CD1c-positive myeloid dendritic cell (primary cell): ENCODE data around the gene SAA1.
"Not testable (repeated sequence)": the region's sequence is repeated elsewhere in the genome, so short reads cannot be mapped to it uniquely, and the experiment has no call there.

ENCODE experiments used
- DNase-seq: peaks from one replicate; pipeline ENCODE4 v3.0.0-alpha.2; 2016; ENCODE audit errors: extremely low spot score

Gene SAA1

DNA sequence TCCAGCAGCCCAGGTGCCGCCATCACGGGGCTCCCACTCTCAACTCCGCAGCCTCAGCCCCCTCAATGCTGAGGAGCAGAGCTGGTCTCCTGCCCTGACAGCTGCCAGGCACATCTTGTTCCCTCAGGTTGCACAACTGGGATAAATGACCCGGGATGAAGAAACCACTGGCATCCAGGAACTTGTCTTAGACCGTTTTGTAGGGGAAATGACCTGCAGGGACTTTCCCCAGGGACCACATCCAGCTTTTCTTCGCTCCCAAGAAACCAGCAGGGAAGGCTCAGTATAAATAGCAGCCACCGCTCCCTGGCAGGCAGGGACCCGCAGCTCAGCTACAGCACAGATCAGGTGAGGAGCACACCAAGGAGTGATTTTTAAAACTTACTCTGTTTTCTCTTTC lies at the start of gene SAA1:
SAA1 (plus strand) TSS at position 316 of the 400 bp plus-strand sequence. CDS start 624 bp downstream, outside the sequence.
- DNase-seq: no peak

DNA sequence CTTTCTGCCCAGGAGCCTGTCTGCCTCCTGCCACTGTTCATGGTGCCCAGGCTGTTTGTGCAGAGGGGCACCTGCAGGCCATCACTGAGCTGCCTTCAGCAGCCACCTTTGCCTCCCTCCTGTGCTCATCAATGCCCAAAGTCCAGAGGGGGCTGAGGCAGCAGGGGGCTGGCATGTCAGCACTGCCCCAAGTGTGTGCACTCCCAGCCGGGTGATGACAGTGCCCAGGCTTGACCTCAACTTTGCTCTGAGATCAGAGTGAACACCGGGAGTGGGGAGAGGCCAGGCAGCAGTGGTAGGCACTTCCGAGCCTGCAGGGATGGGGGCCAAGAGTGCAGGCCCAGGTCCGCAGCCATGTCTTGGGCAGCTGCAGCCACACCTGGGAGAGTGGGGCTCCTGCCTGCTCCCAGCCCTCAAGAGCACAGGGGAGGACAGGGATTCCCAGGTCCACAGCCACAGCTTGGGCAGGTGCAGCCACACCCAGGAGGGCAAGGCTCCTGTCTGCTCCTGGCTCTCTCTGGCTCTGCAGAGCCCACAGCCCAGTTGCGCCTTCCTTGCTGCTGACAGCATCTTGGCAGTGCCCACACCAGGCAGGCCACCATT lies 44.7 kb upstream of the SAA1 start:
- DNase-seq: no peak

- no peak for DNase-seq
Observed at GRCh38 chr11:18222814-18223421, 43.1 kb upstream of the SAA1 start.

- DNase-seq: no peak
Observed at GRCh38 chr11:18223591-18224387, 42.3 kb upstream of the SAA1 start.

DNA sequence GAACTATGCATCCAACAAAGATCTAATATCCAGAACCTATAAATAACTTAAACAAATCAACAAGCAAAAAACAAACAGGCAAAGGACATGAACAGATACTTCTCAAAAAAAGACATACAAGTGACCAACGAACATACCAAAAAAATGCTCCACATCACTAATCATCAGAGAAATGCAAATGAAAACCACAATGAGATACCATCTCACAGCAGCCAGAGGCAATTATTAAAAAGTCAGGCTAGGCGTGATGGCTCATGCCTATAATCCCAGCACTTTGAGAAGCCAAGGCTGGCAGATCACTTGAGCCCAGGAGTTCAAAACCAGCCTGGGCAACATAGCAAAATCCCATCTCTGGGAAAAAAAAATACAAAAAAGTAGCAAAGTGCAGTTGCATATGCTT lies 40.2 kb upstream of the SAA1 start:
- no peak for DNase-seq

GRCh38 chr11:18229501-18229900 lies 36.6 kb upstream of the SAA1 start:
- peak; percentile 26 for DNase-seq

- DNase-seq: no peak
Observed at GRCh38 chr11:18230859-18231258, 35.2 kb upstream of the SAA1 start.

DNA sequence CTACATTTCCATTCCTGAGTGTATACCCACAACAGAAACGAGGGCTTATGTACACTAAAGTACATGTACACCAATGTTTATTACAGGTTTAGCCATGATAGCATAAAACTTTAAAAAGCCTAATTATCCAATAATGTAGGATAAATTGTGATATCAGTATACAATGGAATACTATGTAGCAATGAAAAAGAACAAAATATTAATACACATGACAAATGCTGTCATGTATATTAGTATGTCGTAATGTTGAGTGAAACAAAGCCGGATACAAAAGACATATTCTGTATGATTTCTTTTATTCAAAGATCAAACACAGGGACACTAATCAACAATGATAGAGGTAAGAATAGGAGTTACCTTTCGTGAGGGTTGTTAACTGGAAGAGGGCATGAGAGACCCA lies 32.2 kb upstream of the SAA1 start:
- no peak for DNase-seq

- no peak for DNase-seq
Observed at GRCh38 chr11:18235394-18236334, 30.4 kb upstream of the SAA1 start.

GRCh38 chr11:18236664-18237356 lies 29.3 kb upstream of the SAA1 start, which contains the start of gene SAA4:
SAA4 (minus strand) TSS chr11:18236802; CDS start chr11:18235926, 876 bp downstream.
- no peak for DNase-seq

GRCh38 chr11:18239655-18240054 lies 26.4 kb upstream of the SAA1 start:
- DNase-seq: no peak

- peak; percentile 81 for DNase-seq
Observed at GRCh38 chr11:18243783-18244362, 22.2 kb upstream of the SAA1 start.

GRCh38 chr11:18245396-18245795 lies 20.7 kb upstream of the SAA1 start:
- no peak for DNase-seq

DNA sequence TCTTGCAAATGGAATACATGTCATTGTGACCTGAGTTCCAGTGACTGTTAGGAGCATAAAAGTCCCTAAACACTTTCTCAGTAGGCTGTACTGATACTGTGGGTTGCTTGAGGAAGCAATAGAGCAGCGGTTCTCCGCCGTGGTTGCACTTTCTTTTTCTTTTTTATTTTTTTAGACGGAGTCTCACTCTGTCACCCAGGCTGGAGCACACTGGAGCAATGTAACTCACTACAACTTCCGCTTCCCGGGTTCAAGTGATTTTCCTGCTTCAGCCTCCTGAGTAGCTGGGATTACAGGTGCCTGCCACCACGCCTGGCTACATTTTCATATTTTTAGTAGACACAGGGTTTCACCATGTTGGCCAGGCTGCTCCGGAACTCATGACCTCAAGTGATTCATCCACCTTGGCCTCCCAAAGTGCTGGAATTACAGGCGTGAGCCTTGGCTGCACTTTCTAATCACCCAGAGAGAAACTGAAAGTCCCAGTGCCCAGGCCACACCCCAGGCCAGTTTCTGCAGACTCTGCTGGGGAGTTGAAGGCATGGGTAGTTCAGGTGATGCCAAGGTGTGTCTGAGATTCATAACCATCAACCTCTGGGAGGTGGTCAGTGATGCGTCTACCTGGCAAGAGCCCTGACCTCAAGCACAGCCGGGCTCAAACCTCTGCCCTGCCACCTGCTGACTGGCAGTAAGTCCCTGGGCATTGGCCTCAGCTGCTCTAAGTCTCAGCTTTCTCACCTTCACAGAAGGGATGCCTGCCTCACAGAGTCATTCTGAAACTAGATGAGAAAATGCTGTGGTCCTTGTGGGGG lies 19.5 kb upstream of the SAA1 start:
- DNase-seq: peak; percentile 2

GRCh38 chr11:18247191-18247581 lies 18.9 kb upstream of the SAA1 start:
- DNase-seq: not testable (repeated sequence)

- DNase-seq: no peak
Observed at GRCh38 chr11:18248561-18248960, 17.5 kb upstream of the SAA1 start, which contains the start of gene SAA2. SAA2 (minus strand) TSS chr11:18248668; CDS start chr11:18248011, 657 bp downstream.

GRCh38 chr11:18253233-18253632 lies 12.8 kb upstream of the SAA1 start:
- DNase-seq: no peak

DNA sequence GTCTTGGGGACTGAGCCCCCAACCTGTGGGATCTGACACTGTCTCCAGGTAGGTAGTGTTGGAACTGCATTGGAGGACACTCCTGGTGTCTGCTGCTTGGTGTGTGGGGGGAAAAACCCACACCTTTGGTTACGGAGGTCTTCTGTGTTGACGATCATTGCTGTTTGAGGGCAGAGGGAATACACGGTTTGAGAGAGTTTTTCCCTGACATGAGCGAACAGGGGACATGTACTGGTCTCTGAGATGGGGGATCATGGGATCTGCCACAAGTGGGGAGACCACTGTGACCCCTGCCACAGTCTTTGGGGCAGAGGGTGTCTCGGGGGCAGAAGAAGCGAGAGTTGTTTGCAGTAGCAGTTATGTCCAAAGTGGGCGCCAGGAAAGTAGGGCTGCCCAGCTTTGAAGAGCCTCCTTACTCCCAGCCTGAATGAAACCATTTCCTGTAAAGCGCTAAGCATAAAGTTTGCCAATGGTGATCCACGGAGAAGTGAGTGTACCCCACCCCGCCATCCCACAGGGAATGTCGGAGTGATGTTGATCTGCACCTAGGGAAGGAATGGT lies 12.2 kb upstream of the SAA1 start:
- no peak for DNase-seq

DNA sequence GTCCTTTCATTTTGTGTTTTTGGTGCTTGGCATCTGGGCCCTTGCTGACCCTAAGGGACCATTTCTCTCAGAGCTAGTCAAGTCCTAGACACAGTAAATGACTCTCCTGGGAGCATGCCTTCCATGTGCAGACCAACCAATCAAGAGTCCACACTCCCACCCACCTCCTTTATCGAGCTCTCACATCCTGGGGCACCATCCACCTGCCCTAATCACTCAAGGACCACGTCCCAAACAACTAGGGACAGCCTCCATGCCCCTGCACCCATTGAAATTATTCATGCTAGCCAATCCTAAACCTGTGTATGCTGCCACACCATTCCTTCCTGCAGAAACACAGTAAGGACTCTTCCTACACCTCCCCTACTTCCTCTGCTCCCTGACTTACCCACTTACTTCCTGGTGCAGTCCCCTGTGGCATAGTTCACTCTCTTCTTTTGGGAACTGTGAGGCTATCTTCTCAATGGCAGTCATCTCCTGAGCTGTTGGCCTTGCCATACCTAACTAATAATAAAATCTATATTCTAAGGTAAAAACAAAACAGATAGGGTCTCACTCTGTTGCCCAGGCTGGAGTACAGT lies 11.2 kb upstream of the SAA1 start:
- DNase-seq: no peak
